Activated CD8-positive, alpha-beta T cell treated with anti-CD3 and anti-CD28 coated beads, Interleukin-2, amount 10 ng/mL, durations not matched to agents 7 days and 5 days (primary cell): ENCODE data around the gene SPARC. TPM values are rescaled to one million over a fixed set of nuclear protein-coding genes. Genes with fewer than 3 reads are reported as not detected.

Experiments used
- ATAC-seq: fragments of 150-1000 bp; cut with Tn5 transposase; one replicate; pipeline ENCODE4 v1.10.0; 2021; ENCODE audit warnings: moderate library complexity
- CTCF ChIA-PET: fragments of 350-600 bp; sonication (Branson Sonifier 250); formaldehyde crosslinking; loops from one replicate; lab custom pipeline; 2021; ENCODE audit warnings: antibody characterized with exemption; lab: Charles Lee
- POLR2A ChIA-PET: fragments of 350-600 bp; sonication (Branson Sonifier 250); formaldehyde crosslinking; loops from one replicate; lab custom pipeline; 2021; ENCODE audit warnings: antibody characterized with exemption; lab: Charles Lee
- DNase-seq: peaks from one replicate; pipeline ENCODE4 v3.0.0-alpha.2; 2020
- H3K27ac Mint-ChIP-seq: one replicate; pipeline ENCODE4 v1.8.0; 2021; ENCODE audit warnings: mild to moderate bottlenecking, mixed read lengths
- H3K27me3 Mint-ChIP-seq: one replicate; pipeline ENCODE4 v1.8.0; 2021; ENCODE audit warnings: low read depth, mixed read lengths
- H3K36me3 Mint-ChIP-seq: one replicate; pipeline ENCODE4 v1.8.0; 2021; ENCODE audit warnings: low read depth, mixed read lengths
- H3K4me1 Mint-ChIP-seq: one replicate; pipeline ENCODE4 v1.8.0; 2021; ENCODE audit warnings: low read depth, mixed read lengths
- H3K4me3 Mint-ChIP-seq: one replicate; pipeline ENCODE4 v1.8.0; 2021; ENCODE audit warnings: mild to moderate bottlenecking, mixed read lengths
- H3K9me3 Mint-ChIP-seq: one replicate; pipeline ENCODE4 v1.8.0; 2022; ENCODE audit warnings: mixed read lengths; ENCODE audit not compliant: insufficient read depth
- total RNA-seq, 2 experiments: library from RNA; stranded (reverse); gene quantifications; one replicate each; pipeline ENCODE4 v1.2.3, GENCODE V29; 2021

Gene SPARC
- total RNA-seq, 2 experiments from 2014 or later = not detected

DNA sequence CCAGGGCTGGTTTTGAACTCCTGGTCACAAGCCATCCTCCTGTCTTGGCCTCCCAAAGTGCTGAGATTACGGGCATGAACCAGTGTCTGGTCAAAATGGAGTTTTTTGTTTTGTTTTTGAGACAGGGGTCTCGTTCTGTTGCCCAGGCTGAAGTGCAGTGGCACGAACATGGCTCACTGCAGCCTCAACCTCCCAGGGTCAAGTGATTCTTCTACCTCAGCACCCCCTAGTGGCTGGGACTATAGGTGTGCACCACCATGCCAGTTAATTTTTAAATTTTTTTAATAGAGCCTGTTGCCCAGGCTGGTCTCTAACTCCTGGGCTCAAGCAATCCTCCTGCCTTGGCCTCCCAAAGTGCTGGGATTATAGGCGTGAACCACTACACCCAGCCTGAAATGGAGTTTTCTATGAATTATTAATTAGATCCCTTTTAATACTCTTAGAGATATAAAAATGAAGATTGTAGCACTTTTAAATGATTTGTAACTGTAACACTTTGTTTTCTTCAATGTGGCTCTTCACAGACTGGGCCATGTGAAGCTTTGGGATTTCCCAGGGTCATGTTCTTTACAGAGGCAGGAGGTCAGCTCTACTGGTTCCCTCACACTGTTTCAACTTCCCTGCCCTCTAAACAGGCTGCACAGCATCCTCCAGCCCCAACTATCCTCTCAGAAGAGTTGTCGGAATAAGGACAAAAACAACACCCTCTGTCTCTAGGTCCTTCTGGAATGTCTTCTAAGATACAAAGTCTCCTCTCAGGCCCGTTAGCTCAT is 32.7 kb upstream of the SPARC start:
- no peak overlapping the region for H3K4me3 Mint-ChIP-seq
- H3K27me3 Mint-ChIP-seq = no peaks in the 10 kb centered on the region
- POLR2A ChIA-PET = interaction anchor here (0.6 kb wide), 1 partner anchor 552 kb away, joined by 3 read pairs; no protein-coding TSS in a partner anchor
- no peaks in the 10 kb centered on the region for H3K4me1 Mint-ChIP-seq
- no peaks in the 10 kb centered on the region for H3K9me3 Mint-ChIP-seq
- CTCF ChIA-PET = interaction anchor here (0.8 to 2.9 kb wide), 9 partner anchors 16 to 67 kb away, joined by 3 to 26 read pairs (median 4); no protein-coding TSS in a partner anchor
- DNase-seq = peak; percentile 40
- ATAC-seq = peak; percentile 67
- H3K36me3 Mint-ChIP-seq = no peaks in the 10 kb centered on the region
- H3K27ac Mint-ChIP-seq = no peak overlapping the region

GRCh38 chr5:151718646-151719045 is 31.9 kb upstream of the SPARC start:
- no peak for DNase-seq
- no peaks in the 10 kb centered on the region for H3K27me3 Mint-ChIP-seq
- no peaks in the 10 kb centered on the region for H3K36me3 Mint-ChIP-seq
- no peaks in the 10 kb centered on the region for H3K9me3 Mint-ChIP-seq
- ATAC-seq = no peak
- H3K4me3 Mint-ChIP-seq = no peak overlapping the region
- POLR2A ChIA-PET = no interaction called here
- no peaks in the 10 kb centered on the region for H3K4me1 Mint-ChIP-seq
- CTCF ChIA-PET = interaction anchor here (0.6 to 2.9 kb wide), 5 partner anchors 10 to 66 kb away, joined by 3 to 26 read pairs (median 4); no protein-coding TSS in a partner anchor
- no peak overlapping the region for H3K27ac Mint-ChIP-seq

DNA sequence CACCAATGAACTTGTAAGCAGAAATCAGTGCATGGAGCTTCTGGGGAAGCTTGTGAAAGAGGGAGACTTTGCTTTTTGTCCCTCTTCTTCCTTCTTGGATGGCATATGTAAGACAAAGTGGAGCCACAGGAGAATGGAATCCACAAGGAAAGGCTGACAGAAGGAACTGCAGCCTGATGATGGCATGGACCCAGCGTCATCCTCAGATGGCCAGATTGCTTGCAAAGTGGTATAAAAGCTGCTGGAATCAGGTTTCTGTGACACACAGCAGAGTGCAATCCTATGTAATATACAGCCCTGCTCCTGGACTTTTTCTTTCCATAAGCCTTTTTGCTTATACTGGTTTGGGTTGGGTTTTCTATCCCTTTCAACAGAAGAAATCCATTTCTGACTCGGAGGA is 31.4 kb upstream of the SPARC start:
- ChIA-PET CTCF (interaction anchor here (1.3 to 2.9 kb wide), 3 partner anchors 9 to 66 kb away, joined by 4 to 26 read pairs (median 5); no protein-coding TSS in a partner anchor), POLR2A (no interaction called here)
- Mint-ChIP-seq H3K36me3 (no peaks in the 10 kb centered on the region), H3K4me3 (no peak overlapping the region), H3K9me3 (no peaks in the 10 kb centered on the region), H3K27me3 (no peaks in the 10 kb centered on the region), H3K4me1 (no peaks in the 10 kb centered on the region), H3K27ac (no peak overlapping the region)
- DNase-seq (no peak), ATAC-seq (no peak)

DNA sequence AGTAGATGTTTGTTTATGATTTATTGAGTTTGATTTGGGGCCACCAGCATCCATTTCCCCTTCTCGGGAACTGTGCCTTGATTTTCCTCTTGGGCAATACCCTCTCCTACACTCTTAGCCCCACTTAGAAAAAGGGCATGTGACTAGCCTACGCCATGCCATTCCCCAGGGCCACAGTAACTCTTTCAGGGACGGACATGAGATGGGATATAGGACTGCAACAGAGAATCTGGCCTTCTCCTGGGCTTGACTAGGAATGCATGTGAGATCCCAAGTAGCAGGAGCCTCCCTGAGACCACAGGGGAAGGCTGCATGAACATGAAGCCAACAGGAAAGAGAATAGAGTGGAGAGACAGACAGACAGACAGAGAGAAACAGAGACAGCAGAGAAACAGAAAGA is 30.7 kb upstream of the SPARC start:
- ChIA-PET POLR2A (no interaction called here), CTCF (interaction anchor here (1.5 kb wide), 1 partner anchor 9 kb away, joined by 4 read pairs; no protein-coding TSS in a partner anchor)
- Mint-ChIP-seq H3K4me1 (no peaks in the 10 kb centered on the region), H3K4me3 (no peak overlapping the region), H3K27me3 (peaks cover 5% of the 10 kb centered on the region), H3K36me3 (no peaks in the 10 kb centered on the region), H3K9me3 (no peaks in the 10 kb centered on the region), H3K27ac (no peak overlapping the region)
- DNase-seq (no peak), ATAC-seq (no peak)

DNA sequence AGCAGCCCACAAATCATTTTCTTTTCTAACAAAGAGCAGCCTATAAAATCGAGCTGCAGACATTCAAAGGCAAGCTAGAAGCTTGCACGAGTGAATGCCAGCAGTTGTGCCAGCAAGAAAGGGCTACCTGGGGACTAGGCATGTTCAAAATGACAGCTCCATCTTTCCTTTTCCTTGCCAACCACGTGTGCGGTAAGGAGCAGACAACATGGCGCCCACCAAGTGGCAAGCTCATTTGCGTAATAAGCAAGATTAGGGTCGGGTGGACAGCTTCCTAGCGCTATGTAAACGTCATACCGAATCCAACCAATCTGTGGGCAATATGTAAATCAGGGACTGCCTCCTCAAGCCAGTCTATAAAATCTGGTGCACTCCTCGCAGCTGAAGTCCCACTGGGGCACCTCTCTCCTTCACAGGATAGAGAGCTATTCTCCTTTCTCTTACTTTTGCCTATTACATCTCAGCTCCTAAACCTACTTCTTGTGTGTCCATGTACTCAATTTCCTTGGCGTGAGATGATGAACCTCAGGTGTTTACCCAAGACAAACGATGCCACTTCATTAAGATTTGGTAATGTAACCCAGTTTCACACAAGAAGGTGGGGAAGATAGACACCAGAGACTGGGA is 22.5 kb upstream of the SPARC start:
- ATAC-seq (no peak), DNase-seq (no peak)
- H3K27ac Mint-ChIP-seq = no peak overlapping the region
- H3K27me3 Mint-ChIP-seq = peaks cover 19% of the 10 kb centered on the region
- H3K4me3 Mint-ChIP-seq = no peak overlapping the region
- H3K4me1 Mint-ChIP-seq = no peaks in the 10 kb centered on the region
- ChIA-PET POLR2A (no interaction called here), CTCF (interaction anchor here (1.3 kb wide), 1 partner anchor 9 kb away, joined by 4 read pairs; no protein-coding TSS in a partner anchor)
- no peaks in the 10 kb centered on the region for H3K36me3 Mint-ChIP-seq
- H3K9me3 Mint-ChIP-seq = no peaks in the 10 kb centered on the region

- H3K27me3 Mint-ChIP-seq = peaks cover 20% of the 10 kb centered on the region
- DNase-seq (no peak), ATAC-seq (no peak)
- H3K36me3 Mint-ChIP-seq = no peaks in the 10 kb centered on the region
- ChIA-PET POLR2A (no interaction called here), CTCF (interaction anchor here (1.3 kb wide), 1 partner anchor 10 kb away, joined by 4 read pairs; no protein-coding TSS in a partner anchor)
- no peaks in the 10 kb centered on the region for H3K4me1 Mint-ChIP-seq
- H3K27ac Mint-ChIP-seq = no peak overlapping the region
- no peaks in the 10 kb centered on the region for H3K9me3 Mint-ChIP-seq
- H3K4me3 Mint-ChIP-seq = no peak overlapping the region
Measured at GRCh38 chr5:151708126-151708525, 21.4 kb upstream of the SPARC start.

- DNase-seq (no peak), ATAC-seq (no peak)
- H3K9me3 Mint-ChIP-seq = no peaks in the 10 kb centered on the region
- H3K27ac Mint-ChIP-seq = no peak overlapping the region
- peaks cover 17% of the 10 kb centered on the region for H3K27me3 Mint-ChIP-seq
- no peak overlapping the region for H3K4me3 Mint-ChIP-seq
- POLR2A ChIA-PET = no interaction called here
- no peaks in the 10 kb centered on the region for H3K36me3 Mint-ChIP-seq
- CTCF ChIA-PET = interaction anchor here (1.0 kb wide), 1 partner anchor 29 kb away, joined by 3 read pairs; no protein-coding TSS in a partner anchor
- no peaks in the 10 kb centered on the region for H3K4me1 Mint-ChIP-seq
Measured at GRCh38 chr5:151707567-151707966, 20.9 kb upstream of the SPARC start.

DNA sequence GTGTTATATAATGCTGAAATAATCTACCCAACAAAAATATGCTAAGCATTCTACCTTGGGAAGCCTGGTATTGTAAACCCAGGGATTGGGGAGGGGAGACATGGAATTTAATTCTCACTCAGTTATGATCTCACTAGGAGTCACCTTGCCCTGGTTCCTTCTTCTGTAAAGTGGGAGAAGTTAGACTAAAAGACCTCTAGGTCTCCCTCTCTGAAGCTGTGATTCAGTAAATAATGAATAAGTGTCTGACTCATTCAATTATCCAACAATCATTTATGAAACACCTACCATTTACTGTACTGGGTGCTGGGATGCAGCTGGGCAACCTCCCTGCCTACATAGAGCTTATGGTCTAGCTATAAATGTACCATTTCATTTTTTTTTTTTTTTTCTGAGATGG is 20.2 kb upstream of the SPARC start:
- POLR2A ChIA-PET = no interaction called here
- no peak for ATAC-seq

DNA sequence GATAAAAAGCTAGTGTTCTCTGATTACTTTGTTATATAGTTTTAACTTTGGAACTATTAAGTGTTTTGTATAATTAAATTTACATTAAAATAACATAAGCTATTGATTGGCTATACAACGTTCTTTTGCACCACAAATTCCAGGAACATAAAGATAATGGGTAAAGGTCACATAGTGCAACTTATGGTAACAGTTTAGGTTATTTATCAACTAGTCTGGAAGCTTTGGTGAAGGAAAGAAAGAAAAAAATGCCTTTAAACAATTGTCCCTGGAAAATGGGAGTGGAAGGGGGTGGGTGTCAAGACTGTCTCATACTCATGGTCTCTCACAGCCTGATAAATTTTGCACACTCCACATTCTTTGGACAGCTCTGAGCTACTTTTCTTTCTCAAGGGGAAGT is 17.1 kb upstream of the SPARC start:
- Mint-ChIP-seq H3K4me3 (no peak overlapping the region), H3K27me3 (peaks cover 2% of the 10 kb centered on the region), H3K27ac (no peak overlapping the region), H3K4me1 (no peaks in the 10 kb centered on the region), H3K9me3 (no peaks in the 10 kb centered on the region), H3K36me3 (no peaks in the 10 kb centered on the region)
- ChIA-PET CTCF (interaction anchor here (0.9 to 1.4 kb wide), 3 partner anchors 16 to 67 kb away, joined by 3 to 4 read pairs (median 4); no protein-coding TSS in a partner anchor), POLR2A (no interaction called here)
- ATAC-seq = no peak
- no peak for DNase-seq

More for the DNA sequence above, 20.2 kb upstream of the SPARC start:
- no peak overlapping the region for H3K4me3 Mint-ChIP-seq
- peaks cover 13% of the 10 kb centered on the region for H3K27me3 Mint-ChIP-seq
- H3K4me1 Mint-ChIP-seq = no peaks in the 10 kb centered on the region
- H3K9me3 Mint-ChIP-seq = no peaks in the 10 kb centered on the region
- CTCF ChIA-PET = interaction anchor here (1.0 kb wide), 1 partner anchor 30 kb away, joined by 3 read pairs; no protein-coding TSS in a partner anchor
- H3K36me3 Mint-ChIP-seq = no peaks in the 10 kb centered on the region
- DNase-seq = no peak
- no peak overlapping the region for H3K27ac Mint-ChIP-seq

- no peaks in the 10 kb centered on the region for H3K4me1 Mint-ChIP-seq
- ChIA-PET POLR2A (no interaction called here), CTCF (interaction anchor here (0.9 to 1.4 kb wide), 3 partner anchors 17 to 68 kb away, joined by 3 to 4 read pairs (median 4); no protein-coding TSS in a partner anchor)
- H3K9me3 Mint-ChIP-seq = no peaks in the 10 kb centered on the region
- no peak for ATAC-seq
- no peak overlapping the region for H3K4me3 Mint-ChIP-seq
- DNase-seq = no peak
- H3K27ac Mint-ChIP-seq = no peak overlapping the region
- H3K36me3 Mint-ChIP-seq = no peaks in the 10 kb centered on the region
- H3K27me3 Mint-ChIP-seq = peaks cover 2% of the 10 kb centered on the region
Measured at GRCh38 chr5:151703227-151703626, 16.5 kb upstream of the SPARC start.

DNA sequence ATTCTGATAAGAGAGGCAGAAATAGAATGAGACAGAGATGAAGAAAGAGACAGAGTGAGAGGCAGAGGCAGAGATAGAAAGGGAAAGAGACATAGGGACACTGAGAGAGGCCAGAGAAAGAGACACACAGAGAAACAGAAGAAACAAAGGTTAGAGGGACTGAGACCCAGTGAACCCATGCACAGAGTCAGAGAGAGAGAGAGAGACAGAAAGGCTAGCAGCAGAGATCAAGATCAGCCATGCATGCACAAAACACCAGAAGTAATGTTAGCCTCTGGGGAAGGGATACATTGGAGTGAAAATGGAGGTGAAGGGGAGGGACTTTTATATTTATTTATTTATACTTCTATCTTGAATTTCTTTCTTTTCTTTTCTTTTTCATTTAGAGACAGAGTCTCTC is 14.1 kb upstream of the SPARC start:
- POLR2A ChIA-PET = no interaction called here
- Mint-ChIP-seq H3K4me3 (no peak overlapping the region), H3K27ac (no peak overlapping the region), H3K4me1 (no peaks in the 10 kb centered on the region), H3K36me3 (no peaks in the 10 kb centered on the region), H3K9me3 (no peaks in the 10 kb centered on the region), H3K27me3 (peaks cover 2% of the 10 kb centered on the region)
- no peak for ATAC-seq
- CTCF ChIA-PET = no interaction called here
- no peak for DNase-seq

GRCh38 chr5:151700296-151700695 is 13.6 kb upstream of the SPARC start:
- DNase-seq (no peak), ATAC-seq (no peak)
- no peak overlapping the region for H3K4me3 Mint-ChIP-seq
- POLR2A ChIA-PET = no interaction called here
- no peaks in the 10 kb centered on the region for H3K9me3 Mint-ChIP-seq
- H3K4me1 Mint-ChIP-seq = no peaks in the 10 kb centered on the region
- CTCF ChIA-PET = no interaction called here
- peaks cover 4% of the 10 kb centered on the region for H3K27me3 Mint-ChIP-seq
- no peak overlapping the region for H3K27ac Mint-ChIP-seq
- no peaks in the 10 kb centered on the region for H3K36me3 Mint-ChIP-seq
